Activated T-helper 9 cell treated with anti-CD3 and anti-CD28 coated beads, Interleukin-2, amount 50 U/mL, for 16 hours (primary cell): ENCODE data around the gene NELL2.
A peak's percentile ranks its signal among the peaks of the same experiment; 100 is the strongest.
"Not testable (repeated sequence)": the region's sequence is repeated elsewhere in the genome, so short reads cannot be mapped to it uniquely, and the experiment has no call there.

Experiments used
- DNase-seq: peaks from one replicate; pipeline ENCODE4 v3.0.0-alpha.2; 2020; ENCODE audit warnings: low read depth

Gene NELL2

DNA sequence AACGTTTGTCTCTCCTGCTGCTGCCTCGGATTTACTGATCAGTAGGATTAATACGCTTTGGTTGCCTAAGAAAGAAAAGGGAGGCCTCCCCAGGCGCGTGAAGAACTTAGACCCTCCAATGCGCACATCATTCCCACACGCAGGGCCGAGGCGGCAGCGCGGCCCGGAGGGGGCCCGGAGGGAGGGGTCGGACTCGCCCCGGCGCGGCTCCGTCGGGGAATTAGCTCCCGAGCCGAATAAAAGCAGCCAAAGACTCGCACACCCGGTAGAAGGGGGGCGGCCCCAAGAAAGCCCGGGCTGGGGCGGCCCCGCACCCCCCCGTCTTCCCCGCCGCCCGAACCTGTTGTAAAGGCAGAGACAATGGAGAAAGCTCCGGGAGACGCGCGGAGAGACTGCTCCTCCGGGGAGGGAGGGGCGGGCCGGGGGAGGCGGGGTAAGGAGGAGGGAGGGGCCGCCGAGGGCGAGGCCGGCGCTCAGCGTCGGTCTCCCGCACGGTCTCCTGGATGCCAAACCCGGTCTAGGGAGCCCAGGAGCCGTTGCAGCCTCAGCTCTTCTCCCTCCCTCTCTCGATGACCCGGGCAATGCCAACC, at the start of gene NELL2:
TSS of gene NELL2 (minus strand) at position 362 of the 590 bp plus-strand sequence. CDS start 446 bp downstream, outside the sequence.
- peak; percentile 58 for DNase-seq

DNA sequence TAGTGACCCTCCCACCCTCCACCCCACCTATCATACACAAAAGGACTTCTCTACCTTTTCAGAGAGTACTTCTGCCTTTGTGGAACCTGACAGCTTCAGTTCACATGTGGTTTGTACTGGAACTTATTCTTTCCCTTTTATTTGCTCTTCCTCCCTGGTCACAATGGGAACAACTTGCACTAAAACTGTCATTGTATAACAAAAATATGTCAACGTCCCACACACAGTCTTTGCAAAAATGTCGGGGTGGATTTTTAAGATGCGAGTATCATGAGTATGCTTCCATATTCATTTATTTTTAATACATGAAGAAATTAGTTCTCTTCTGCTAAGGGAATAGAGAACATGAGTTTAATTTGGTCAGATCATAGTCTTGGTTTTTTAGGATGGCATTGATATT, 45.6 kb upstream of the NELL2 start:
- no peak for DNase-seq

DNA sequence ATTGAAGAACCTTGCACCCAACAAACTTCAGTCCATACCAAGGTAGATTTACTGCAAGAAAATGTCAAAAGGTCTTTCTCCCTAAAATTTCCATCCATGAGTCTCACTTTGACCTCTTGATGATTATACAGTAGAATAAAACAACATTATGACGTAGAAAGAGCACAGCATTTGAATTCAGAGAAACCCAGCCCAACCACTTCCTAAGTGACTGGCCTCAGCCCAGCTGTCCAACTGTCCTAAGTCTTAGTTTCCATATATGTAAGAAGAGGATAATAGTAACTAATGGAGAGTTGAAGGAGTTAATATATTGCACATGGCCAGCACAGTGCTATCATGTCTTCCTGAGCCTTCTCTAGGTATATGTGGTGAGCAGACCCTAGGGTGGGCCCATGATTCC, 41.0 kb upstream of the NELL2 start:
- DNase-seq = no peak

DNA sequence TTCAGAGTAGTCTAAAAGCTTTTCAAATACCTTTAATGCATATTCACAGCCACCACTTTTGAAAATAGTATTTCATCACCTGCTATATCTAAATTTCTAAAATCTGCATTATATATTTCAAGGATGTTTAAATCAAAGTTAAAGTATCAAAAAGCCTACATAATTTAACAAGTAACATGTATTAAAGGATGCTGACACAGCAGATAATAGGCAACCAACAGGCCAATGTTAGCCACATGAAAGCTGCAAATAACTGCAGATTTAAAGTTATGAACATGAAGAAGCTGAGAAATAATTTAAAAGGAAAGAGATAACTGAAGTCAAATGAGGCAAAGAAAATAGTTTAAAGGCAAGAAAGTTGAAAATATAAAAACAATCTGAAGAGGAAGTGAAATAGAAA, 39.8 kb upstream of the NELL2 start:
- no peak for DNase-seq

DNA sequence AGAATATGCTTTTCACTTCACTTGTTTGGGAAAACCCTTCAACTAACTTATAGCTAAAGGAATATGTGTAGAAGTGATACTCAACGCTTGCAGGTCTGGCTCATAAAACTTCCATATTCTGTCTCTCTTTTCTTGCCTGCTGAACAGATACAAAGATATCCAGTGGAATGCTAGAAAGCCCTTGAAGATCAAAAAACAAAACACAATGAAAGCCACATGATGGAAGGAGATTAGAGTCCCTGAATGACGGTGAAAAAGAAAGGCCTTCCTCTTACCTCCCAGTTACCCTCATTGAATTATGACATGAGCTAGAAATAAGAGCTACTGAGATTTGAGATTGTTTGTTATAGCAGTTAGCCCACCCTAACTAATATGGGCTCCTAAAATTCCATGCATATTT, 28.2 kb upstream of the NELL2 start:
- no peak for DNase-seq

DNA sequence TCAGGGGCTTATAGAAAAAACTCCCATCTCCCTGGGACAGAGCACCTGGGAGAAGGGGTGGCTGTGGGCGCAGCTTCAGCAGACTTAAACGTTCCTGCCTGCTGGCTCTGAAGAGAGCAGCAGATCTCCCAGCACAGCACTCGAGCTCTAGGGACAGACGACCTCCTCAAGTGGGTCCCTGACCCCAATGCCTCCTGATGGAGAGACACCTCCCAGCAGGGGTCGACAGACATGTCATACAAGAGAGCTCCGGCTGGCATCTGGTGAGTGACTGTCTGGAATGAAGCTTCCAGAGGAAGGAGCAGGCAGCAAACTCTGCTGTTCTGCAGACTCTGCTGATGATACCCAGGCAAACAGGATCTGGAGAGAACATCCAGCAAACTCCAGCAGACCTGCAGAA, 22.0 kb upstream of the NELL2 start:
- DNase-seq = not testable (repeated sequence)

DNA sequence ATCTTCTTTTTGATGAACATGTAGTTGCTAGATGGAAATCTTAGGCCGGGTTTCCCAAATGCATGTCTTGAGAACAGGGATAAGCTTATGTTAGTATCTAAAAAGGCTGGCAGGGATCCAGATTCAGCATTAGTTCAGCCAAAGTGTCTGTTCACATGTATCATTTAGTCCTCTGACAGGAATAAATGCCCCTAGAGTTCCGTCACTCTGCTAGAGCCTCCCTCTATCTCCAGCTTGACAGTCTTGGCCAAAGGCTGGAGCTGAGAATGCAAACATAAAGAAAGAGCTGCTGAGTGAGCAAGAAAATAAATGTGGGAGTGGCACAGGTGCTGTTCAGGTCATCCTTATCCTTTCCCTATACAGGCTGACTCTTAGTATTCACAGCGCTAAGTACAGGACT, 13.8 kb upstream of the NELL2 start:
- no peak for DNase-seq

DNA sequence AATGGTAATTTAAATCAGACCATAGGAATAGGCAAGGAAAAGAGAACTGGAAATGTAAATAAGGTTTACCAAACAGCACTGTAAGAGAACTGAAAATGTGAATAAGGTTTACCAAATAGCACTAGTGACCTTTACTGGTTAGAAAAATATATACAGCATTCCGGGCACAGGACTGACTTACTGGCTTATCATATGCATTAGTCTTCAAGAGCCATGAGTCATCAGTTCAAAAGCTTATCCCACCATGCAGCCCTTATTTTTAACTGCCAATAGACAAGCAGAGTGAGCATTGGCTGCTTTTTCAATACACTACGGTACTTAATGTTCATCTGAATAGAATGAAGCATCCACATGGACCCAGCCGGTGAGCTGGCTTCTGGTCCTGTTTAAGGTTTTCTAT, 13.0 kb upstream of the NELL2 start:
- DNase-seq = no peak

DNA sequence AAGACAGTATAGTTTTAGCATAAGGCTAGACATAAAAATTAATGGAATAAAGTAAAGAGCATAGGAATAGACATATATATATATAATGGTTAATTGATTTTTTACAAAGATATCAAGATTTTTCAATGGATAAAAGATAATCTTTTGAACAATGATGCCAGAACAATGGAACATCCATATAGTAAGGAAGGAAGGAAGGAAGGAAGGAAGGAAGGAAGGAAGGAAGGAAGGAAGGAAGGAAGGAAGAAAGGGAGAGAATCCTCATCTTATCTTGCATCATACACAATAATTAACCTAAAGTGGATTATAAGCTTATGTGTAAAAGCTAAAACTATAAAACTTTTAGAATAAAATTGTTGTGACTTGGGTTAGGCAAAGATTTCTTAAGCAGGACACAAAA, 9.8 kb upstream of the NELL2 start:
- no peak for DNase-seq

DNA sequence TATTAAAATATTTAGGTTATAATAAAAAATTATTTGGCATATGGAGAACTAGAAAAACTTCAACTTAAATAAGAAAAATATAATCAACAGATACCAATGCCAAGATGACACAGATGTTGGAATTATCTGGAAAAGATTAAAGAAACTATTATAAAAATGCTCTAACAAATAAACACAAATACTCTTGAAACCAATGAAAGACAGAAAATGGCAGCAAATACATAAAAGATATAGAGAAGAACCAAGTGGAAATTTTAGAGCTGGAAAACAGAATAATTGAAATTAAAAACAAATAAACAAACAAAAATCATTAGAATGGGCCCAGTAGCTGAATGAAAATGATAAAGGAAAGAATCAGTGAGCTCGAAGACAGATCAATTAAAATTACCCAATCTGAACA, 5.1 kb upstream of the NELL2 start:
- no peak for DNase-seq

DNA sequence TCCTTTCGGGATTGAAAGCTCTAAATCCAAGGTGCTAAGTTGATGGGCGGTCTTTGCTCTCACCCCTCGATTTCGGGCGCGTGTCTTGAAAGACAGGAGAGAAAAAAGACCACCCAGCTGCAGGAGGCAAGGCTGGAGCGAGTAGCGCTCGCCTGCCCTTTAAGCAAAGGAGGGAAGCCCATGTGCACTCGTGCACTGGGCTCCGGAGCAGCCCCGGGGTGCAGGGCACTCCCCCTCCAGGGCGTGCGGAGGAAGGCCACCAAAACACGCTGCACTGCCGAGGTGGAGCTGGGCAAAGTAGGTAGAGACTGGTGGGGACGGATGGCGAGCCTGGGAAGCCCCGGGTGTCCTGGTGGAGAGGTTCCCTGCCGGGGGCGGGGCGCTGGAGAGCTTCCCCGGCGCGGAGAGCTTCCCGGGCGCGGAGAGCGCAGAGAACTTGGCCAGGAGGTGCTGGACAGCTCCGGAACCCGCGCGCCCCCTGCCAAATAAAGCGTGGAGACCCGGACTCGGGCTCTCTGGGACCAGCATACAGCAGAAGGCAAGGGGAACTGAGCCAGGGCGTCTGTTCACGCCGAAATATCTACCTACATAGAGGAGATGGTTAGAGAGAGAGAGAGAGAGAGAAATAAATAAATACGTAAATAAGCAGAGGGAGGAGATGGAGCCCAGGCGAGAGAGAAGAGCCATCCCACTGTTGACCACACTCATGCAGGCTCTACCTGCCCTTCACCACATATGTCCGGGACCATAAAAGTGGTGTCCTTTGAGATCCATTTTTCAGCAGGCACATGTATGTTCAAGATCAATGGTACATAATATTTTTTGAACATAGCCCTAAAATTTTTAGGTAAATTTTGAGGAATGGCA, 662 bp upstream of the NELL2 start:
- DNase-seq = peak; percentile 28

DNA sequence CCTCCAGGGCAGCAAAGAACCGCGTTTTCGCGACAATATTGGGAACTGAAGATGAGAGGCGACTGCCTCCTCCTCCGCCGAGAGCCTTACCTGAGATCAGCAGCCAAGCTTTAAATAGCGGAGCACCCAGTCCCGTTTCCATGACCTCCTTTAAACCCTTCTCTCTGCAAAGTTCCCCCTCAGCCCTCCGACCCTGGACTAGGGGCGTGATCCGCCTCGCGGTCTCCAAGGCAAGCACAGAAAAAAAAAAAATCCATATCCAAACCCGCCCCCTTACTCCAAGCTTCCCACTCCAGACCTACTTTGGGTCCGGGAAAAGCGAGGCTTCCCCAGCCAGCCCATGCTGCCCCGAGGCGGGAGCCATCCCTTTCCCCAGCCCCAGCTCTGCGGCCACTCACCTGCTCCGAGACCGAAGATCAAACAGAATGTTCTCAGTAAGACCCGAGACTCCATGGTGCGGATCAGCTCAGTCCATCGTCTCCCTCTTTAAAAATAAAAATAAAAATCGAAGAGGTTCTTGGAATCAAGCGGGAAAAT, 630 bp downstream of the NELL2 start:
- no peak for DNase-seq

DNA sequence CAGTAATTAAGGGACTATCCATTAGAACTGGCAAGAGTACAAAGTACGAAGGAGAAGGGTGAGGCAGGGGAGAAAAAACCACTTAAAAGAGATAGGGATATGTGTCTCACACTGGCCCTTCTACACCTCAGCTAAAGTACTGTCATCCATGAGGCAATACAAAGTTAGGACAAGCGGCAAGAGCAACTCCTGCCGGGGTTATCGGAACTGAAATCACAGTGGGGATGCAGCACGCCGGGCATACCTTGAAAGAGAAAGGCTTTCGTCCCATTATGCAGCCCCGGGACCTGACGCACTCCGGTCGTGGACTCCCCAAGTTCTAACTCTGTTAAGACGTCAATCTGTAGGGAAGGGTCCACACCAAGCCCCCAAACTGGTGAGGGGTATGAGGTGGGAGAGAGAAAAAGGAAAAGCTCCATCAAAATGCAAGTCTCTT, 1.1 kb downstream of the NELL2 start:
- DNase-seq = no peak

DNA sequence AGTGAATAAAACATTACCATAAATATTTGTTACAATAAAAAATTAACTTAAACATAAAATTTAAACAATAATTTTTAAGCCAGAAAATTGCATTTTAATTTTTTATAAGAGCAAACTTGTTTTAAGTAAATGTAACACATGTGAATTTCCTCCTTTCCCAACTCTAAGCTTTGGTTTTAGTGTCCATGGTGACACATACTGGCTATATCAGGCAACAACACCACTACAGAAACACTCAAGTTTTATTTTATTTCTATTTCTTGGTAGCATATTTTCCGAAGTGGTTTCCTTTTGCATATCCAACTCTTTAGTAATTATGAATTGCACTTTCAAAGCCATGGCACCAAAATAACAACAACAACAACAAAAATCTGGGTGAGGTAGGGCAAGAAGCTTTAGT, 2.2 kb downstream of the NELL2 start:
- DNase-seq = no peak

DNA sequence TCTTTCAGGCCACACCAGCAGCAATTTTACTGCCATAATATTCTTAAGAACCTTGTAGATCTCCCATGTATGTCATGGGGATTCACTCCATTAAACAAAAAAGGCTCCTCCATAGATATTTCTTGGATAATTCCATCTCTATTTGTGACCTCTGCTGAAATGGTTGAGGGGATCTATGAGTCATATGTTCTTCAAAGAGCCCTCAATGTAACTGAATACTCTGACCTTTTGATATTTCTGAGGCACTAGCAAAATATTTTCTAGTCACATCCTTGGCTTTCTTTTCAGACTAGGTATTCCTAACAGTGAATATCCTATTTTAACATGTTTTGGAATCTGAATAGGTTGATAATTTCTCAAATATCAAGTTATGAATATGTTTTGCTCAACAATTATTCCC, 6.6 kb downstream of the NELL2 start:
- no peak for DNase-seq

DNA sequence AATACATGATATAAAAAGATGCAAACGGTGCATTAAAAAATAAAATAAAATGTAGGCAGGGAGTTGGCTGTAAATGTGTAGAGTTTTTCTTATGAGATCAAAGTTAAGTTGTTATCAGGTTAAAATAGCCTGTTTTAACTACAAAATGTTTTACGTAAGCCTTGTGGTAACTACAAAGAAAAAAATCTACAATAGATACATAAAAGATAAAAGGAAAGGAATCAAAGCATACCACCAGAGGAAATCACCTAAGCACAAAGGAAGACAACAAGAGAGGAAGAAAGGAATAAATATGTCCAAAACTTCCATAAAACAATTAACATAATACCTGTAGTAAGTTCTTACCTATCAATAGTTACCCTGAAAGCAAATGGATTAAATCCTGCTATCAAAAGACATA, 12.2 kb downstream of the NELL2 start:
- no peak for DNase-seq

DNA sequence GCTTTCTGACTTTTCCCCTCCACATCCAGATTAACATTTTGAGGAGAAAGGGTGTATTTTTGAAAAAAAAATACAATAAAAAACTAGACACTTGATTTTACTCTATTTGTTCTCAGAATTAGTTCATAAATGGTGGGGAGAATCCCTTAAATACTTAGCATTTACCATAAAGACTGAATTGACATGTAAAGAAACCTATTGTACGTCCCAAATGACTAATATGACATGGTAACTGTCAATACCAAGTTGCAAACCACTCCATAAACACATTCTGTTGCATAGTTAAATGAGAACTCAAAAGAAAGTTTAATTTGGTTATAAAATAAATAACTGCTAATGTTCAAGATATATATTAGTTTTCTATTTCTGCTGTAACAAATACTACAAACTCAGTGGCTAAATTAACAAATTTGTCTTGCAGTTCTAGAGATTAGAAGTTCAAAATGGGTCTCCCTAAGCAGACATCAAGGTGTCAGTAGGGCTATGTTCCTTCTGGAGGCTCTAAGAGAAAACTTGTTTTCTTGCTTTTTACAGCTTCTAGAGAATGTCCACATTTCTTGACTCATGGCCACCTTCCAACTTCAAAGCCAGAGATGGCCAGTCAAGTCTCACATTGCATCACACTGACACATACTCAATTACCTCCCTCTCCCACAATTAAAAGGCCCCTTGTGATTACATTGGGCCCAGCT, 16.0 kb downstream of the NELL2 start:
- DNase-seq = no peak

DNA sequence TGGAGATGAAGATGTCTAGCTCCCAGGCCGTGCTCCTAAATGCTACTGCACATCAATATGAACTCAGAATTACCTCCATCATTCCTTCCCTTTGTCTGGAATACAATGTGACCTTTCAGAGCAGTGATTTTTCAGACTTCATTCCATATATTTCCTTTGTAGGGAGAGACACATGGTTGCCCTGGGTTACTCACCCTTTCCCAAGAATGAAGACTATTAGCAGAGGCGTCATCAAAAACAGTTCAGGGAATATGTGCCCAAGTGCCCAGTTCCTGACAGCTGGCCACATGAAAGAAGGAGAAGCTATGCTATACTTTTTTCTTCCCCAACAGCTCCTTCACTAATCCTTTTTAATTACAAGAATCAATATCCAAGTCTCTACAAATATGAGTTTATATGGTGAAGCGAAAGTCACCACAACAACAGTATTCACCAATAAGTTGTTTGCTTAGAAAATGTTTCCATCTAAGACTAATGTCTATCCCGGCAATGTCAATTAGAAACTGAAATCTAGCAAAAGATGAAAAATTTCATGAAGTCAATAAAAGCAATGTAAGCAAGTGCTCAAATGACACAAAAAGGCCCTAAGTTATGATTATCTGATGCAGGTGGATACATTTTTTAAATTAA, 17.8 kb downstream of the NELL2 start:
- no peak for DNase-seq

DNA sequence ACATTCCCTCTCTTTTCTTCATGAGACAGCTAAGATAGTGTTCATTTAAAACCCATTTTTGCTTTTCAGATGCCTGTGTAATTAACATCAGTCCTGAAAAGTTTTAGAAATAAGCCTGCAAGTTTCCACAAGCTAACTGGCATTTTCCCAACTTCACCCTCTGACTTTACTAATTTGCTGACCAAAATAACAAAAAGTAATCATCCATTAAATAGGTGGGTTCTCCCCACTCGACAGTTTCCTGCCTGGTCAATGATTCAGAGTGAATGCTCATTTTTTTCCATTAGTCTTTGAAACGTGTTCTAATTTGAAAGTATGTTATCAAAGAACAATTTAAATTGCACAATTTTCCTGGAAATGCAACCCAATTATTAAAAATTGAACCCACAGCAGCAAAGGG, 23.6 kb downstream of the NELL2 start:
- DNase-seq = no peak

DNA sequence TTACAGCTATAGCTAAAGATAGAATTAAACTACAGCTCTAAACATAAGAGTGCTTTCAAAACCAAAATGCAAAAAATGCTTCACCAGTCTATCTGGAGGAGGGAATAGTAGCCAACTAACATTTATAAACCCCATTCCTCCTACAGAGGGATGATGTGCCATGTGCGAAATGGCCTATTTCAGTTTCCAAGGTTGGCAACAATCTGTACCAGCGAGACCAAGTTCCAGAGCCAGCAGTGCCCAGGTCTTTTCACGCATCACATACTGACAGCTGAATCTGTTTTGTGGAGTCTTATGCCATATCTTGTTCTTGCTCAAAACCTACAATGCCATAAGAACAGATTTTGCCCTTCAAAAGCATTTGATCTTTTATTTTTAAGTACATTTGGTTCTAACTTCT, 24.5 kb downstream of the NELL2 start:
- no peak for DNase-seq

DNA sequence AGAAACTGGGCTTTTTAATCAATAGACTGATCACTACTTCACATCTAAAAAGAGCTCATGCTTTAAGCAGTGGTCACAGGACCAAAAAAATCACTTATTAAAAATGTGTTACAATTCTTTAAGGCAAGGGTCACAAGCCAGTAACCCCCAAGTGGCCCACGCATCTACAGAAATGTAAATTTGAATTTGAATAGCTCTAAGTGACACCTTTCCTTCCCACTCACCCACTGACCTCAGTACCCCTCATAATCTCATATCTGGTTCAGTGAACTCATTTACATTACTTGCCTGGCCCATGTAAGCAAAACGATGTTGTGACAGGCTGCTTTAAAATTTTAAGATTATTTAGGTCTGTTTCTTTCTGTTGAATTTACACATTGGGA, 27.4 kb downstream of the NELL2 start:
- DNase-seq = no peak

DNA sequence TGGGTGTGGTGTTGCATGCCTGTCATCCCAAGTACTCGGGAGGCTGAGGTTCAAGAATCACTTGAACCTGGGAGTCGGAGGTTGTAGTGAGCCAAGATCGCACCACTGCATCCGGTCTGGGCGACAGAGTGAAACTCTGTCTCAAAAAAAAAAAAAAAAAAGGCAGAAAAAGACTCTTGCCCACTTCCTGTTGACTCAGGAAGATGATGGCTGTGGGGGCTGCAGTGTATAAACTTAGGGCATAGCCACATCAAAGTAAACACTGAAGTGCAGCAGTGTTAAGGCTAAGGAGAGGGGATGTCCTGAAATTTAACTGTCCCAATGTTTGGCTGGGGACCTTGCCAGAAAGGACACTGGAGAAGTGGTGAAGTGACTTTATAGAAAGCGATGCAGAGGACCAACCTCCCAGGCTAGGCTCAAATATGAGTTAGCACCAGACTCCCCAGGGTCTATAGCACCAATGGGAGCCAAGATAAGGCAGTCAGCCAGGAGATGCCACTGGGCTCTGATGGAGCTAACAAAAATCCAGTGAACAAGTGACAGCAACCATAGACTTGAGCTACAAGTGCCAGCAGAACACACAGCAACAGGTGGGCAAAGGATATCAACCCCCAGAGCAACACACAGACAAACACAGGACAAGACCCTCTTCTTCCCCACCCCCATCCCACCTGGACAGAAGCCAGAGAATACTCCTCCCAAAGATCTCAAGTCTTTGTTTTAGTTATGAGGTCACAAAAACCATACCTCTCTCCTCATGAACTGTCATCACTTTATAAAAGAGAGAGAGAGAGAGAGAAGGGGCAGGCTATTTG, 28.0 kb downstream of the NELL2 start:
- DNase-seq = peak; percentile 35
